T-cell (primary cell): ENCODE results near the gene DEDD2. TPM values are rescaled to one million over a fixed set of nuclear protein-coding genes. Genes with fewer than 3 reads are reported as not detected.

Experiments used
- ATAC-seq, 4 experiments: fragments of 200-7000 bp in 3 of 4; fragments of 150-1000 bp in 1 of 4; cut with Tn5 transposase; replicated peaks in 1 of 4; 1 replicate in 3 of 4; 2 replicates in 1 of 4; pipeline ENCODE4 v1.10.0; 2021; ENCODE audit warnings: moderate library complexity in 3 of 4, mild to moderate bottlenecking in 2 of 4, moderate number of reproducible peaks in 1 of 4
- CTCF ChIA-PET, 2 donors: fragments of 300-600 bp; sonication (Branson Sonifier 250); formaldehyde crosslinking; loops; one replicate each; lab custom pipeline; 2022; ENCODE audit warnings: antibody characterized with exemption in 2 of 2; lab: Charles Lee
- POLR2A ChIA-PET, 2 donors: fragments of 300-600 bp; sonication (Branson Sonifier 250); formaldehyde crosslinking; loops; one replicate each; lab custom pipeline; 2022; ENCODE audit warnings: antibody characterized with exemption in 2 of 2; lab: Charles Lee
- DNase-seq, 35 experiments: peaks; one replicate each; pipeline versions ENCODE4 v3.0.0 to v3.0.0-alpha.2; 2013 to 2023
- H3K27ac ChIP-seq: one replicate; pipeline ENCODE4 v1.5.1; 2013; ENCODE audit warnings: low read length
- H3K27me3 ChIP-seq, 2 experiments: replicated peaks in 1 of 2; 1 replicate in 1 of 2; 2 replicates in 1 of 2; pipeline versions ENCODE4 v1.6.1 to v1.7.0; 2013; ENCODE audit warnings: low read length in 1 of 2, mixed read lengths in 1 of 2; ENCODE audit not compliant: control insufficient read depth in 2 of 2, insufficient read depth in 2 of 2; ENCODE audit errors: extremely low read depth in 1 of 2
- H3K36me3 ChIP-seq, 2 donors: 1 replicate in 1 of 2; 2 replicates in 1 of 2; pipeline versions ENCODE4 v1.6.1 to v1.7.0; 2013; ENCODE audit warnings: low read length in 1 of 2; ENCODE audit not compliant: control insufficient read depth in 2 of 2, insufficient read depth in 1 of 2; ENCODE audit errors: extremely low read depth in 1 of 2
- H3K4me1 ChIP-seq, 2 experiments: 1 replicate in 1 of 2; 2 replicates in 1 of 2; pipeline versions ENCODE4 v1.6.1 to v1.7.0; 2013; ENCODE audit warnings: low read length in 2 of 2, mixed read lengths in 1 of 2; ENCODE audit not compliant: insufficient read depth in 2 of 2, control insufficient read depth in 1 of 2; ENCODE audit errors: extremely low read depth in 1 of 2
- H3K4me3 ChIP-seq, 2 donors: 1 replicate in 1 of 2; 2 replicates in 1 of 2; pipeline versions ENCODE4 v1.5.1 to v1.7.0; 2013; ENCODE audit warnings: mild to moderate bottlenecking in 2 of 2, low read length in 1 of 2, moderate library complexity in 1 of 2; ENCODE audit not compliant: control insufficient read depth in 1 of 2; ENCODE audit errors: extremely low read depth in 1 of 2
- H3K9me3 ChIP-seq: 2 replicates; pipeline ENCODE4 v1.7.0; 2013
- H3K27ac Mint-ChIP-seq, 2 donors: one replicate each; pipeline ENCODE4 v1.8.0; 2020 to 2021; ENCODE audit warnings: mild to moderate bottlenecking in 2 of 2, mixed read lengths in 2 of 2
- H3K27me3 Mint-ChIP-seq, 2 donors: one replicate each; pipeline ENCODE4 v1.8.0; 2021 to 2022; ENCODE audit warnings: mixed read lengths in 2 of 2
- H3K36me3 Mint-ChIP-seq: one replicate; pipeline ENCODE4 v1.8.0; 2021; ENCODE audit warnings: mixed read lengths
- H3K4me1 Mint-ChIP-seq, 3 donors: one replicate each; pipeline ENCODE4 v1.8.0; 2020 to 2022; ENCODE audit warnings: mixed read lengths in 3 of 3, mild to moderate bottlenecking in 1 of 3
- H3K4me3 Mint-ChIP-seq, 3 donors: one replicate each; pipeline ENCODE4 v1.8.0; 2020 to 2022; ENCODE audit warnings: mild to moderate bottlenecking in 3 of 3, mixed read lengths in 3 of 3, moderate library complexity in 3 of 3
- H3K9me3 Mint-ChIP-seq, 3 donors: one replicate each; pipeline ENCODE4 v1.8.0; 2020 to 2022; ENCODE audit warnings: mixed read lengths in 3 of 3
- WGBS: methylation state at CpG from one replicate; pipeline ENCODE4 v1.1.5; 2013; ENCODE audit warnings: missing lambda C conversion rate; ENCODE audit not compliant: insufficient coverage; 5-methylcytosine and 5-hydroxymethylcytosine counted together
- total RNA-seq, 35 experiments: library from RNA in 6 of 35; stranded (reverse) in 6 of 35; fragments of 120-200 nt in 1 of 35; gene quantifications; one replicate each; pipeline versions ENCODE4 v1.2.1 to v1.2.4 and lab custom pipeline; 2013 to 2026

The DEDD2 gene
- total RNA-seq, 5 donors from 2014 or later (not counting 1 experiment from before 2014, with no cell fraction given): 67.6 to 82.8 (median 71.0) TPM

DNA sequence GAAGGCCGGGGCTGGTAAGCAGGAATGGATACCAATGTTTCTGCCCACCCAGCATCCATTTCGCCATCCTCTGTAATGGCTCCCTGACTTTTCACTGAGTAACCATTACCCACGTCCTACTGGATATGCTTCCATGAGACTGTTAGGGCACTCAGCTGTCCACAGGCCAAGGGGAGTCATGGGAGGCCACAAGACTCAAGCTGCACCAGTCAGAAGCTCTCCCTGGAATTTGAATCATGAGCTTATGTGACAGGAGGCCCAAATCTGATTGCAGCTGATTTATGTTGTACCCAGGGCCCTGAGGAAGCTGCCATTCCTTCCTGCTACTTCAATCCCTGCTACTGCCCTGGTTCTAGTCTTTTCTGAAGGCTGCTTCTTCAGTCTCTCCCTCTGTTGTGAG, 28.3 kb downstream of the DEDD2 start:
- peaks cover 8% of the 10 kb centered on the region for H3K36me3 Mint-ChIP-seq
- ATAC-seq: no peak
- CTCF ChIA-PET: interaction anchor here in 1 of 2 donors (0.6 to 1.2 kb wide), 2 partner anchors 51 to 129 kb away, joined by 3 read pairs; no protein-coding TSS in a partner anchor
- no peaks in the 10 kb centered on the region for H3K27me3 Mint-ChIP-seq
- H3K27ac Mint-ChIP-seq: peak overlapping the region in 1 of 2 donors; percentile 24
- 95% methylated on average over 2 of the region's 3 CpGs for WGBS
- DNase-seq: no peak
- Histone ChIP-seq H3K4me1 (peaks cover 18 to 43% of the 10 kb centered on the region in 2 experiments), H3K36me3 (no peaks in the 10 kb centered on the region), H3K9me3 (no peaks in the 10 kb centered on the region), H3K27ac (no peak overlapping the region), H3K4me3 (no peak overlapping the region), H3K27me3 (no peaks in the 10 kb centered on the region)
- POLR2A ChIA-PET: interaction anchor here (0.5 to 0.7 kb wide), 3 partner anchors 13 to 847 kb away, joined by 3 to 12 read pairs (median 9); no protein-coding TSS in a partner anchor
- peaks cover 0 to 4% (median 0%) of the 10 kb centered on the region in 3 donors for H3K9me3 Mint-ChIP-seq
- H3K4me3 Mint-ChIP-seq: no peak overlapping the region
- H3K4me1 Mint-ChIP-seq: peaks cover 57 to 79% (median 68%) of the 10 kb centered on the region in 3 donors

DNA sequence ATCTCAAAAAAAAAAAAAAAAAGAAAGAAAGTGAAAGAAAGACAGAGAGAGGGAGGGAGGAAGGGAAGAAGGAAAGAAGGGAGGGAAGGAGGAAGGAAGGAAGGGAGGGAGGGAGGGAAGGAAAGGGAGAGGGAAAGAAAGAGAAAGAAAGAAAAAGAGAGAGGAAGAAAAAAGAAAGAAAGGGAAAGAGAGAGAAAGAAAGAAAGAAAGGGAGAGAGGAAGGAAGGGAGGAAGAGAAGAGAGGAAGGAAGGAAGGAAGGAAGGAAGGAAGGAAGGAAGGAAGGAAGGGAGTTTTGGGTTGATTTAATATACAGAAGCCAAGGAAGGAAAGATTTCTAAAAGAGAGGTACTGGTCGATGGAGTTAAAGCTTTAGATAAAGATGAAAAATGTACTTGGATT, 28.8 kb downstream of the DEDD2 start:
- Mint-ChIP-seq H3K4me1 (peaks cover 57 to 77% (median 67%) of the 10 kb centered on the region in 3 donors), H3K9me3 (peaks cover 0 to 4% (median 0%) of the 10 kb centered on the region in 3 donors), H3K27ac (peak overlapping the region in 1 of 2 donors; percentile 24), H3K36me3 (peaks cover 6% of the 10 kb centered on the region), H3K27me3 (no peaks in the 10 kb centered on the region), H3K4me3 (no peak overlapping the region)
- WGBS: 86% methylated on average over 1 of the region's 1 CpG
- H3K27me3 ChIP-seq: no peaks in the 10 kb centered on the region
- no peaks in the 10 kb centered on the region for H3K36me3 ChIP-seq
- DNase-seq (no peak), ATAC-seq (no peak)
- POLR2A ChIA-PET: interaction anchor here (0.6 to 0.7 kb wide), 2 partner anchors 12 to 52 kb away, joined by 3 to 12 read pairs; no protein-coding TSS in a partner anchor
- H3K9me3 ChIP-seq: no peaks in the 10 kb centered on the region
- CTCF ChIA-PET: interaction anchor here in 1 of 2 donors (1.2 kb wide), 1 partner anchor 128 kb away, joined by 3 read pairs; no protein-coding TSS in a partner anchor
- peaks cover 18 to 47% of the 10 kb centered on the region in 2 experiments for H3K4me1 ChIP-seq
- H3K27ac ChIP-seq: no peak overlapping the region
- H3K4me3 ChIP-seq: no peak overlapping the region

DNA sequence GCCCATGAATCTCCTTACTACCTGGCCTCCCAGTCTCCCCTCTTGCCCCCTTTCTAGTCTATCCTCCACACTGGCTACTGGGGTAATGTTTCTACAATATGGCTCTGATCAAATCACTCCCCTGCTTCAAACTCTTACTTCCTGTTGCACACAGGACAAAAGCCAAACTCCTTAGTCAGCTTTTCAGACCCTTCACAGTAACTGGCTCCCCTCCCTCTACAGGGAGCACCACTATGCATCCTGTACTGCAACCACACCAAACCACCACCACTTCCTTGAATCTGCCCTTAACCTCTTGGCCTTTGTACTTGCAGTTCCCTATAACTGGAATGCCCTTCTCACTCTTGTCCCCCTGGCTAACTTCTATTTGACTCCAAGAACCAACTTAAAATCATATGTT, 32.2 kb downstream of the DEDD2 start:
- H3K9me3 Mint-ChIP-seq: no peaks in the 10 kb centered on the region
- CTCF ChIA-PET: no interaction called here
- Histone ChIP-seq H3K36me3 (no peaks in the 10 kb centered on the region), H3K4me1 (peaks cover 9 to 38% of the 10 kb centered on the region in 2 experiments), H3K27ac (peak overlapping the region; percentile 25), H3K27me3 (peaks cover 0 to 4% of the 10 kb centered on the region in 2 experiments), H3K9me3 (no peaks in the 10 kb centered on the region), H3K4me3 (no peak overlapping the region)
- DNase-seq: peak in 8 of 35 experiments; percentile 12 to 48 (median 26)
- POLR2A ChIA-PET: no interaction called here
- H3K4me3 Mint-ChIP-seq: peak overlapping the region in 1 of 3 donors; percentile 59
- H3K27ac Mint-ChIP-seq: peak overlapping the region; percentile 82 to 86
- H3K36me3 Mint-ChIP-seq: no peaks in the 10 kb centered on the region
- peak; percentile 72 to 91 (median 85) for ATAC-seq
- H3K4me1 Mint-ChIP-seq: peaks cover 40 to 70% (median 61%) of the 10 kb centered on the region in 3 donors
- H3K27me3 Mint-ChIP-seq: no peaks in the 10 kb centered on the region

DNA sequence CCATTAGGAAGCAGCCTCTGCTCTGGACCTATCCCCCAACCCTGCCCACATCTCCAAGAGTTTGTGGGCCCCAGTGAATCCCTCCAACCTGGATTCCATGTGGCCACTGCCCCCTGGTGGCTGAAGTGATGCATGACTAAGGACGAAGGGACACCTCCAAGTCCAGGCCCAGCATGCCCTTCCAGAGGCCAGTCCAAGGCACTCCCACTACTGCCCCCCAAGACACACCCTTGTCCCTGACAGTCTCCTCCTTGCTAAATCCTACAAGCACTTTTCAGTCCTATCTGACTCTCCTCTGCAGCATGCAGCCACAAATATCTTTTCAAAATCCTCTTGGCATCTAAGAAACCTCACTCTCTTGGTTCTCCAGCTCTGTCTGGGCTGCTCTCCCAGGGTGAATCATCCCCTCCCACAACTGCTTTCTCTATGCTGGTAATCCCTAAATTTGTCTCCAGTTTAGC, 33.0 kb downstream of the DEDD2 start:
- ATAC-seq: peak; percentile 50 to 73 (median 64)
- peak overlapping the region; percentile 25 for H3K27ac ChIP-seq
- no peaks in the 10 kb centered on the region for H3K9me3 Mint-ChIP-seq
- H3K36me3 ChIP-seq: no peaks in the 10 kb centered on the region
- H3K27ac Mint-ChIP-seq: peak overlapping the region; percentile 82 to 86
- CTCF ChIA-PET: interaction anchor here in 1 of 2 donors (0.6 to 0.7 kb wide), 2 partner anchors 8 to 879 kb away, joined by 3 to 9 read pairs; no protein-coding TSS in a partner anchor
- POLR2A ChIA-PET: no interaction called here
- 0% methylated on average over 1 of the region's 1 CpG for WGBS
- DNase-seq: peak in 34 of 35 experiments; percentile 17 to 80 (median 48)
- H3K36me3 Mint-ChIP-seq: no peaks in the 10 kb centered on the region
- no peaks in the 10 kb centered on the region for H3K9me3 ChIP-seq
- H3K4me3 Mint-ChIP-seq: peak overlapping the region in 1 of 3 donors; percentile 59
- H3K27me3 ChIP-seq: peaks cover 0 to 10% of the 10 kb centered on the region in 2 experiments
- H3K4me3 ChIP-seq: no peak overlapping the region
- peaks cover 43 to 61% (median 57%) of the 10 kb centered on the region in 3 donors for H3K4me1 Mint-ChIP-seq
- H3K27me3 Mint-ChIP-seq: peaks cover 0 to 5% of the 10 kb centered on the region in 2 donors
- peaks cover 9 to 40% of the 10 kb centered on the region in 2 experiments for H3K4me1 ChIP-seq

DNA sequence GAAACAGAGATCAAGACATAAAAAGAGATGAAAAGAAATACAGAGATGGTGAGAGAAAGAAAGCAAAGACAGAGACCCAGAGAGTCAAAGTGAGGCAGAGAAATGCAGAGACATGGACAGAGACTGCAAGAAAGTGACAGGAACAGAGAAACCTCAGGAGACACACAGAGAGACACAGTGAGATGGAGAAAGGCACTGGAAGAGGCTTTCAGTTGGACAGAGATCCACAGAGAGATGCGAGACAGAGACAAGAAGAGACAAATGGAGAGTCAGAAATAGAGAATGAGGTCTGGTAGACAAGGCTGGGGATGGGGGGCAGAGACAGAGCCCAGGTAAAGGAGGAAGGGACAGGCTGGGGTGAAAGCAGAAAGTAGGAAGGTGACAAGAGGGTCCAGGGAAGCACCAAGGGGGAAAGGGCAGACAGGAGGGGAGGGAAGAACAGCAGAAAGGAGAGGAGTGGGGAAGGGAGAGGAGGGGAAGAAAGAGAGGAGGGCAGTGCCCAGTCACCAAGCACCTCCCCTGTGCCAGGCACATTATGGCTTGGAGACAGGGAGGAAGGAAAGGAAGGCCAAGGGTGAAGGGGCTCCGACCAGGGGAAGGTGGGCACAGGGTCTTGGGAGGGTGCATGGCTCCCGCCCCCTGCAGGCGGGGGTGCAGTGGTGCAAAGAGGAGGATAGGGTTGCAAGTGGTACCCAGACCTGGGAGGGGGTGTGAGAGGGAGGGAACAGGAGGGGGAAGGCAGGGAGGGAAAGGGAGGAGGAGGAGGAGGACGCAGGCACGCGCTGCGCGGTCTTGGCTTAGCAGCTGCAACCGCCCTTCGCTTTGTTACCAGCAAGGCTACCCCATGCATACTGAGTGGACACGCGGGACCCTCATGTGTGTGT, 38.4 kb downstream of the DEDD2 start:
- ChIA-PET POLR2A (no interaction called here), CTCF (no interaction called here)
- Histone ChIP-seq H3K4me1 (peaks cover 0 to 35% of the 10 kb centered on the region in 2 experiments), H3K4me3 (no peak overlapping the region), H3K27me3 (peaks cover 9 to 50% of the 10 kb centered on the region in 2 experiments), H3K9me3 (no peaks in the 10 kb centered on the region), H3K36me3 (no peaks in the 10 kb centered on the region), H3K27ac (no peak overlapping the region)
- ATAC-seq (no peak), DNase-seq (peak in 3 of 35 experiments; percentile 15 to 43 (median 19))
- Mint-ChIP-seq H3K27me3 (peaks cover 17 to 18% of the 10 kb centered on the region in 2 donors), H3K9me3 (no peaks in the 10 kb centered on the region), H3K27ac (no peak overlapping the region), H3K4me1 (peaks cover 22 to 38% (median 33%) of the 10 kb centered on the region in 3 donors), H3K36me3 (no peaks in the 10 kb centered on the region), H3K4me3 (no peak overlapping the region)
- 25% methylated on average over 10 of the region's 13 CpGs for WGBS

DNA sequence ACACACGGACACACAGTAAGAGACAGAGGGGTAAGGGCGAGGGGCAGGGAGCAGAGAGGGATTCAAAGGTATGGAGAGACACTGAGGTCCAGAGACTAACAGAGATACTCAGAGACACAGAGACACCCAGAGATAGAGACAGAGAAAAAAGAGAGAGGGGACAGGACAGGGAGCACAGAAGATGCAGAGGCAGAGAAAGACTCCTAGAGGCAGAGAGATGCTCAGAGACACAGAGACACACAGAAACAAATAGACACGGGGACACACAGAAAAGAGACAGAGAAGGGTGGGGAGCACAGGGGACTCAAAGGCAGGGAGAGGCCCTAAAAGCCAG, 39.8 kb downstream of the DEDD2 start:
- H3K4me3 ChIP-seq: no peak overlapping the region
- peaks cover 9 to 56% of the 10 kb centered on the region in 2 experiments for H3K27me3 ChIP-seq

More for the DNA sequence above, 39.8 kb downstream of the DEDD2 start:
- Mint-ChIP-seq H3K36me3 (no peaks in the 10 kb centered on the region), H3K4me1 (peaks cover 14 to 26% (median 23%) of the 10 kb centered on the region in 3 donors), H3K27me3 (peaks cover 17 to 21% of the 10 kb centered on the region in 2 donors), H3K9me3 (no peaks in the 10 kb centered on the region), H3K4me3 (no peak overlapping the region), H3K27ac (no peak overlapping the region)
- no CpG with 5 or more reads among the region's 3 CpGs for WGBS
- ATAC-seq: no peak
- H3K36me3 ChIP-seq: no peaks in the 10 kb centered on the region
- POLR2A ChIA-PET: no interaction called here
- DNase-seq: no peak
- no peaks in the 10 kb centered on the region for H3K9me3 ChIP-seq
- CTCF ChIA-PET: no interaction called here
- H3K4me1 ChIP-seq: peaks cover 0 to 29% of the 10 kb centered on the region in 2 experiments
- H3K27ac ChIP-seq: no peak overlapping the region
